SK-N-SH (cell line): Measurements from ENCODE around the gene MAP3K12.

Experiments used
- CHD2 ChIP-seq: fragments of 150-350 bp; IDR thresholded peaks from 2 replicates; pipeline ENCODE4 v1.6.1; 2018; ENCODE audit warnings: low read length; ENCODE audit not compliant: partially characterized antibody
- CTCF ChIP-seq: fragments of 200-600 bp; sonication (generic); IDR thresholded peaks from 2 replicates; pipeline ENCODE4 v1.6.1; 2017; ENCODE audit warnings: antibody characterized with exemption, mild to moderate bottlenecking, moderate library complexity
- ELF1 ChIP-seq: IDR thresholded peaks from 2 replicates; pipeline ENCODE4 v1.4.0; 2012
- EP300 ChIP-seq, 2 experiments: IDR thresholded peaks; 2 replicates each; pipeline versions ENCODE4 v1.4.0 to v1.6.1; 2012; ENCODE audit warnings: borderline replicate concordance in 1 of 2, low read depth in 1 of 2, low read length in 1 of 2
- EZH2phosphoT487 ChIP-seq: fragments of 200-600 bp; sonication (generic); IDR thresholded peaks from 2 replicates; pipeline ENCODE4 v1.6.1; 2017; ENCODE audit warnings: low read depth, mixed run types, mild to moderate bottlenecking, antibody characterized with exemption, moderate library complexity, borderline replicate concordance
- FOXJ3 ChIP-seq: sonication (generic); formaldehyde crosslinking; IDR thresholded peaks from 2 replicates; pipeline ENCODE4 v1.5.1; 2020; ENCODE audit warnings: mild to moderate bottlenecking, missing genetic modification reagents
- JUND ChIP-seq: IDR thresholded peaks from 2 replicates; pipeline ENCODE4 v1.4.0; 2012
- MAX ChIP-seq: IDR thresholded peaks from 2 replicates; pipeline ENCODE4 v1.4.0; 2012; ENCODE audit warnings: low read depth
- MXI1 ChIP-seq: IDR thresholded peaks from 2 replicates; pipeline ENCODE4 v1.6.1; 2012; ENCODE audit warnings: mild to moderate bottlenecking, low read depth, low read length, improper control_type of control experiment
- POLR2AphosphoS5 ChIP-seq: IDR thresholded peaks from 2 replicates; pipeline ENCODE4 v1.6.1; 2012; ENCODE audit warnings: low read depth, low read length
- RAD21 ChIP-seq: IDR thresholded peaks from 2 replicates; pipeline ENCODE4 v1.6.1; 2012; ENCODE audit warnings: mild to moderate bottlenecking, low read length
- RCOR1 ChIP-seq: fragments of 150-350 bp; IDR thresholded peaks from 2 replicates; pipeline ENCODE4 v1.6.1; 2017; ENCODE audit warnings: antibody characterized with exemption, low read length
- USF1 ChIP-seq: IDR thresholded peaks from 2 replicates; pipeline ENCODE4 v1.4.0; 2012; ENCODE audit warnings: low read depth, borderline replicate concordance
- USF2 ChIP-seq: fragments of 150-350 bp; IDR thresholded peaks from 2 replicates; pipeline ENCODE4 v1.6.1; 2017; ENCODE audit warnings: antibody characterized with exemption, low read length, low read depth, borderline replicate concordance

GRCh38 chr12:53539526-53539925, 40.3 kb upstream of the MAP3K12 start:
- no peak for TF ChIP-seq CTCF
- TF ChIP-seq EP300 (IDR thresholded peaks at IDR 0.05; ENCODE audit: borderline replicate concordance in 1 of 2, low read depth in 1 of 2, low read length in 1 of 2): no peak
- TF ChIP-seq MAX: no peak
- no peak for TF ChIP-seq FOXJ3
- TF ChIP-seq POLR2AphosphoS5: no peak
- no peak for TF ChIP-seq USF1
- TF ChIP-seq EZH2phosphoT487: no peak
- no peak for TF ChIP-seq JUND
- no peak for TF ChIP-seq USF2
- TF ChIP-seq RAD21: no peak
- no peak for TF ChIP-seq ELF1
- no peak for TF ChIP-seq RCOR1
- TF ChIP-seq MXI1: no peak
- TF ChIP-seq CHD2: no peak
